Activated T-cell treated with anti-CD3 and anti-CD28 coated beads, Interleukin-2, amount 50 U/mL, for 1 hour (primary cell): ENCODE measurements around the gene NIT2.

Experiments
- DNase-seq: peaks from one replicate; pipeline ENCODE4 v3.0.0-alpha.2; 2020

The NIT2 gene

DNA sequence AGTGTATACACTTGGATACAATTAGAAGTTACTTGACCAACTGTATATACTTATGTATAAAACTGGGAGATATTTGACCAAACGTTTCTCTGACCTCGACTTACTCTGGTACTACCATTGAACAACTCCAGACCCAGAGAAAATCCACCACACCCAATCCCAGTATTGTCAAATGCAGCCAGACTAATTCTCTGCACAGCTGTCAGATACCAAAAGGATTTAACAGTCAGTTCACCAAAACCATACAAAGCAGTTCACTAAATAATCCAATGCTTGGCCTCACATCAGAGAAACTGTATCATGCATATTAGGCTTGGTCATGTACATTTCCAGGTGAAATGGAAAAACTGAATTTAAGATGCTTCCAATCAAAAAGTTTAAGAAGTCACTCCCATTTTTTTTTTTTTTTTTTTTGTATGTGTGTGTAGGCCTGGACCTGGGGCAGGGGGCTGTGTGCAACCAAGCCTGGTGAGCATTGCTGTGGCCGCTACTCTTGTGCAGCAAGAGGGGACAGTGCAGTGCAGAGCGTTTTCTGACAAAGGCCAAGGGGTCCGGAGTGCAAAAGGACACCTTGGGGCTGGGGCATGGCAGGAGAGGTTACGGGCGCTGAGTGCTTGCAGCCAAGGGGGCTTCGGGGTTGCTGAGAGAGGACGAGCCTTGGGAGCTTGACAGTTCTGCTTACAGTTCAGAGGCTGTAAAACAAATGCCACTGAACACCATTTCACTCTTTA lies 64.9 kb downstream of the NIT2 start:
- no peak for DNase-seq

DNA sequence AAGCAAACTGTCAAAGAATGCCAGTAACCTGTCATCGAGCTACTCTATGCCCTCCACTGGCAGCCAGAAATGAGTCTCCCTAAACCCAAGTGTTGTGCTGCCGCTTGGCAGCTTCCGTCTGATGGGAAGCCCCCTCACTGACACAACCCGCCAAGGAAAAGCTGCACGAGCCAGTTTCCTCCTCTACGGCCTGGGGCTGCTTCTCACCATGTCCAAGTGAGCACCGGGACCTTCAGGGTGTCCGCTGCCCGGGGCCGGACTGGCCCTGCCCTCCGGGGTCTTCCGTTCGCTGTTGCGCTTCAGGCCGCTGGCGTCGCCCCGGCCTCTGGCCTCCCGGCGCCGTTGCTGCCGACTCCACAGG lies 65.8 kb downstream of the NIT2 start:
- no peak for DNase-seq

DNA sequence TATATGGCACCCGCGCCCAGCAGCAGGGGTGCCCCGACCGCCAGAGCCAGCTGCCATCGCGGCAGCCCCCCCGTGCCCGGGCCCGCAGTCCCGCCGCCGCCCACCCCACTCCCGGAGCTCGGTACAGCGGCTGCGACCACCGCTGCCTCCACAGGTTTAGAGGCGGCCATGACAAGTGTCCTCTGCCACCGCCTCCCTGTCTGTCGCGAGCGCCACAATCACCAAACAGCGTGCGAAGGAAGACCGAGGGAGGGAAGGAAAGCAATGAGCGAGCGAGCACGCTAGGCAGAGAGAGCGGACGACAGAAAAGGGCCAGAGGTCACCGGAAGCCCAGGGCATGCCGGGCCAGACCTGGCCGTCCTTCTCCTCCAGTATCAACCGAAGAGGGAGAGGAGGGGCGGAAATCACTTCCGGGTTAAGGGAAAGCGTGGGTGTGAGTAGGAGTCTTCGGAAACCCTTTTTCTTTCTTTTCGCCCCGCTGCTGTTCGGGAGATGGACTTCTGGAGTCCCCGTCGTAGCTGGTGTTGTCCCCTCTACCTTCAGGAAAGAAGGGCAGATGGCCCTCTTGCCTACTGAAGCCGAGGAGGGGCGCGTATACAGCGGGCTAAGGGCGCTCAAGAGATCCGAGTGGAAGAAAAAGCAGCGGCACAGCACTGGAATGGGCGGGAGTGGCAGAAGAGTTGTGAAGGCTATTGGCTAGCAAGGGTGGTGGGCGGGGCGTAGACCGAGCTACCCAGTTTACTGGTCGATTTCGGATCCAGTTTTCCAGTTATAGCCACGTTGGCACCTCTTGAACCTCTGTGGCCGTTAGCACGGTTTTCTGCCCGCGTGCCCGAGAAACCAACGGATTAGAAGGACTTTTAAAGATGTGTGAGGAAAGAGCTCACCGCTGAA lies 66.5 kb downstream of the NIT2 start, which contains the start of the genes LNP1 and TOMM70:
Gene LNP1, plus strand, starts transcription at position 760 of the 894 bp plus-strand sequence. CDS start 28,191 bp downstream, outside the sequence.
Gene TOMM70, minus strand, starts transcription at position 310 of the 894 bp plus-strand sequence. Its CDS starts 140 bp downstream, at position 170.
- peak; percentile 93 for DNase-seq

DNA sequence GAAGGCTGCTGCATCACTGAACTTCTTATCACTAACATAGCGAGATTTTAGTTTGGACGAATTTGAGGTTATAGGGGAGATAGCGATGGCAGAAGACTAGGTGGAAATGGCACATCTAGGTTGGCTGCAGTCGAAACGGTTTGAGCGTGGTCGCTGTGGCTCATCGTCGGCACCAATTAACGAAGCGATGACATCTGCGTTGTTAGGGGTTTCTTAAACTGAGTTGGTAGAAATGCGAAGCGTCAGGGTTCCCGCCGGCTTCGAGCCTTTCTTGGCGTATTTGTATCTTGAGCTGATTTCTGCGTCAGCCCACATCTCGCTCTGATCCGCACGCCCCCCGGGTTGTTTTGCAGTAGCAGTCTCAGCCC lies 67.1 kb downstream of the NIT2 start:
- peak; percentile 63 for DNase-seq

DNA sequence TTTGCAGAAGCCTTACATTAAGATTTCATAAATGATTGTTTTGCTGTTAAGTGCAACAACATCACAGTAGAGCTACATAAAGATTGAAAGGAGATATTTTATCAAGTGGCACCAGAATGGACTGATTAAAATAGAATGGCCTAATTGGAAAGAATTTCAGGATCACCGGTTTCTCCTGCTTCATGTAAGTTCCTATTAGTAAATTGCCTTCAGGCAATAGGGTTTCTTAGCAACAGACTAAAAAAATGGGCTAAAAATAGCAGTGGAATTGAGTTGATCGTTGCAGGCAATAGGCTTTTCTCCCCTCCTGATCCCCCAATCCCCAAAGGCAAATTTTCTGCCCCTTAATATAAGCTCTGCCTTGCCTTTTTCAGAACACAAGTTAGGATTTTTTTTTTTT lies 67.7 kb downstream of the NIT2 start:
- no peak for DNase-seq

DNA sequence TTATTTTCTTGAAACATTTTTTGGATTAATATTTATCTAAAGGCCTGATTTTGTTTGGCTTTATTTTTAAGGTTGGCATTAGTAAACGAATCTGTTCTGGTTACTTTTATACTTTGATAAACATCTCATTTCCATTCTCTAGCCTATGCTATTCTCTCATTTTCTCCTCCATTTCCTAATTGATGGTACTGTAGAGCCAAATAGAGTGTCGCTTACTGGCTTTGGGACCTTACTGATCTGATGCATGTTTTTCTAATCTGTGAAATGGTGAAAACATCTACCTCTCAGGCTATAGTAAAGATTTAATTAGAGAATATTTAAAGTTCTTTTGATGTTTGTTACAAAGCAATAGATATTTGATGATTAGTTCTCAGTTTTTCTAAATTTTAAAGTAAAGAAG lies 68.3 kb downstream of the NIT2 start:
- no peak for DNase-seq

DNA sequence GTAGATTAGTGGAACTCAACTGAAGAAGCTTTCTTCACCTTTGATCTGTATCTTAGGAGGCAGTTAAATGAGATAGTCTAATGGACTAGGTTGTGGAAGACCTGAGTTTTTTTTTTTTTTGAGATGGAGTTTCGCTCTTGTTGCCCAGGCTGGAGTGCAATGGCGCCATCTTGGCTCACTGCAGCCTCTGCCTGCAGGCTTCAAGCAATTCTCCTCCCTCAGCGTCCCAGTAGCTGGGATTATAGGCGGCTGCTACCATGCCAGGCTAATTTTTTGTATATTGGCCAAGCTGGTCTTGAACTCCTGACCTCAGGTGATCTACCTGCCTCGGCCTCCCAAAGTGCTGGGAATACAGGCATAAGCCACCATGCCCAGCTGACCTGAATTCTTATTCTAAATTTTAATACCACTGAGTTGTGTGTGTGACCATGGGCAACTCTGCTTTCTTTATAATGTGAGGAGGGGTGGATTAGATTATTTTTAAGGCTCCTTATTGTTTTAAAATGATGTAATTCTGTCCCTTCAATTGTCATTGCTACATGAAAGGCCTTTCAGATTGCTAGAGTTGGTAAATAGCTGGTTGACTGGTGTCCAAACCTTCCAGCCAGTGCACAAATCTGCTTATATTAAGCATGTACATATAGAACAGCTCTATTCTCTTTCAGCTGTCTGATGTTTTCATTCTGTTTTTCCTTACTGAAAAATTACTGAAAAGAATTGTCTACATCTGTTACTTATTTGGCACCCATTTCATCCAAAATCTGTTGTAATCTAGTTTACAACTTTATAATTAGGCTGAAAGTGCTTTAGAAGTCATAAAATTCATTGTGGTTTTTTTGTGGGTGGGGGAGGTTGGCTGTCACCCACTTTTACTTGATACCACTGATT lies 69.0 kb downstream of the NIT2 start:
- no peak for DNase-seq

DNA sequence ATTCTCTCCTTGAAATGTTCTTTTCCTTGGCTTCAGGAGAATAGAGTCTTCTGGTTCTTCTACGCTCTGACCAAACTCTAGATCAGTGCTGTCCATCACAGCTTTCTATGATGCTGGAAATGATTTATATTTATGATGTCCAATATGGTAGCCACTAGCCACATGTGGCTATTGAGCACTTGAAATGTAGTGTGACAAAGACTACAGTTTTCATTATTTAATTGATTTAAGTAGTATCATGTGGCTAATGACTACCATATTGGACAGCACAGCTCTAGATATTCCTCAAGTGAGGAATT lies 69.6 kb downstream of the NIT2 start:
- DNase-seq: no peak

DNA sequence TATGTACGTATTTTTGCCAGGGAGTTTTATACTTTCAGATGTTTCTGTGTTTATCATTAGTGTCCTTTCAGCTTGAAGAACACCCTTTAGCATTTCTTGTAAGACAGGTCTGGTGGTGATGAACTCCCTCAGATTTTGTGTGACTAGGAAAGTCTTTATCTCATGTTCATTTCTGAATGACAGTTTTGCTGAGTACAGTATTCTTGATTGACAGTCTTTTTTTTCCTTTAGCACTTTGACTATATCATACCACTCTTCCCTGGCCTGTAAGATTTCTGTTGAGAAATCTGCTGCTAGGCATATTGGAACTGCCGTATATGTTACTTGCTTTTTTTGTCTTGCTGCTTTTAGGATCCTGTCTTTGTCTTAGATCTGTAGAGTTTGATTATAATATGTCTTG lies 72.6 kb downstream of the NIT2 start:
- no peak for DNase-seq

DNA sequence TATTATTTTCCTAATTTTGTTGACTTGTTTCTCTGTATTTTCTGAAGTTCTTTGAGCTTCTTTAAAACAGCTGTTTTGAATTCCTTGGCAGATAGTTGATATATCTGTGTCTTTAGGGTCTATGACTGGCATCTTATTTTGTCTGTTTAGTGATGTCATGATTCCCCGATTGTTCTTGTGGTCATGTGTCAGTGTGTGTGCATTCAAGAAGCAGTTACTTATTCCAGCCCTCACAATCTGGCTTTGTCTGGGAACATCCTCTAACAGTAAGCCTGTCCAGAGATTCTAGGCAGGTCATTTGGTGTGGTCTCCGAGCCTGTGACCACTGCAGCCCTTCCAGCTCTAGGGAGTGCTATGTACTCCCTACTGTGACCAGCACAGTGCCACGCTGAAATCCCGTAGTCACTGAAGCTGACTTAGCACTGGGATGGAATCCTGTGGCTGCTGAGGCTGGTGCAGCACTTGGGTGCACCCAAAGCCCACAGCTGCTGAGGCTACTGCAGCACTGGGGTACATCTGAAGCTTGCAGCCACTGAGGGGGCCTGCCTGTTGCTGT lies 73.5 kb downstream of the NIT2 start:
- no peak for DNase-seq
